Measurements from ENCODE around the gene ABHD2.

GRCh38 chr15:89116404-89116803 is 28.1 kb downstream of the ABHD2 start:
- TF ChIP-seq EZH2 (IDR thresholded peaks at IDR 0.05; ENCODE audit: borderline replicate concordance, low read depth, low read length, poor library complexity, severe bottlenecking), result no peak
- TF ChIP-seq CTCF (conservative IDR thresholded peaks at IDR 0.05; ENCODE audit: low read depth, low read length), result no peak
